HepG2 (cell line): Measurements from ENCODE around the gene TGFBRAP1.

Source experiments
- GZF1 ChIP-seq: sonication (generic); formaldehyde crosslinking; IDR thresholded peaks from 2 replicates; pipeline ENCODE4 v1.5.1; 2020; ENCODE audit warnings: mild to moderate bottlenecking, missing genetic modification reagents
- RFX1 ChIP-seq: fragments of 450-650 bp; IDR thresholded peaks from 2 replicates; pipeline ENCODE4 v1.6.1; 2017
- ZNF282 ChIP-seq: fragments of 450-650 bp; IDR thresholded peaks from 2 replicates; pipeline ENCODE4 v1.6.1; 2018; ENCODE audit not compliant: partially characterized antibody

- no peak for TF ChIP-seq ZNF282
- TF ChIP-seq RFX1, result no peak
- no peak for TF ChIP-seq GZF1
These were observed 113.8 kb downstream of the TGFBRAP1 start for GRCh38 chr2:105215586-105216192.
